GM23248 (cell line): Measurements from ENCODE around the gene NOTO.

Experiments
- EZH2 ChIP-seq: fragments of 200-600 bp; sonication (generic); IDR thresholded peaks from 2 replicates; pipeline ENCODE4 v1.6.1; 2018; ENCODE audit warnings: antibody characterized with exemption, mild to moderate bottlenecking; ENCODE audit not compliant: insufficient read depth, poor library complexity, severe bottlenecking
- EZH2phosphoT487 ChIP-seq: fragments of 200-600 bp; sonication (generic); IDR thresholded peaks from 2 replicates; pipeline ENCODE4 v1.6.1; 2018; ENCODE audit warnings: antibody characterized with exemption, moderate library complexity, mild to moderate bottlenecking, low read depth; ENCODE audit not compliant: insufficient read depth

- TF ChIP-seq EZH2 (no peak), EZH2phosphoT487 (no peak)
These were observed 12.9 kb downstream of the NOTO start for GRCh38 chr2:73215254-73215653.
